Breast epithelium (tissue), 3 donors: ENCODE data around the gene DUSP15.

Experiments
- CTCF ChIP-seq, 3 donors: fragments of 450-650 bp; IDR thresholded peaks; one replicate each; pipeline ENCODE4 v1.5.1; 2016 to 2017; ENCODE audit warnings: antibody characterized with exemption in 3 of 3, mild to moderate bottlenecking in 3 of 3, moderate library complexity in 3 of 3
- POLR2A ChIP-seq: fragments of 450-650 bp; IDR thresholded peaks from one replicate; pipeline ENCODE4 v1.6.1; 2016; ENCODE audit warnings: antibody characterized with exemption, mild to moderate bottlenecking, moderate library complexity

DNA sequence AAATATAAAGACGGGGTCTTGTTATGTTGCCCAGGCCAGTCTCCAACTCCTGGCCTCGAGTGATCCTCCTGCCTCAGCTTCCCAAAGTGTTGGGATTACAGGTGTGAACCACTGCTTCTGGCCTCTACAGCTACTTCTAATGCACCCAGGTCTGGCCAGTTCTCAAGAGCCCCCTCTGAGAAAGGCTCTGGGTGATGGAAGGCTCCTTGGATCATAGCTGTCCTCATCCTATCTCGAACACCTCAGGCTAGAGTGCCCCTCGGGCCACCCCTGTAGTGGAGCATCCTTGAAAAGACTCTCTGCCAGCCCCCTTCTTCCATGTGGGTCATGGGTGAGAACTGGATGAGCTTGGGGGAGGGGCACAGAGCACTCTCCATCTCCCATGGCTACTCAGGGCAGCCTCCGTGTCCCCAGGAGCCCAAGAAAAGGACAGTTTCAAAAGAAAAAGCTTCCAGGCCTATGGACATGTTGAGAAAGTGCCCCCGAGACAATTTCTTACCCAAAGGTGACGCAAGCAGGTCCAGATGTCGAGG, 51.9 kb downstream of the DUSP15 start:
- TF ChIP-seq CTCF (IDR thresholded peaks at IDR 0.05) (no peak), POLR2A (no peak)
